Tibial nerve (tissue), 4 donors: ENCODE data around the gene NANOS2. TPM values are rescaled to one million over a fixed set of nuclear protein-coding genes. Genes with fewer than 3 reads are reported as not detected.

Source experiments
- DNase-seq, 2 donors: peaks; one replicate each; pipeline ENCODE4 v3.0.0-alpha.2; 2019; ENCODE audit warnings: low spot score in 2 of 2
- H3K27ac ChIP-seq, 4 donors: fragments of 200-600 bp; sonication (generic) in 3 of 4; one replicate each; pipeline ENCODE4 v1.5.1; 2017 to 2019; ENCODE audit warnings: mild to moderate bottlenecking in 1 of 4
- H3K27me3 ChIP-seq, 2 donors: fragments of 200-600 bp; sonication (generic) in 1 of 2; one replicate each; pipeline versions ENCODE4 v1.5.1 to v1.6.0; 2017 to 2019
- H3K36me3 ChIP-seq, 3 donors: fragments of 200-600 bp; sonication (generic); one replicate each; pipeline ENCODE4 v1.5.1; 2018 to 2019
- H3K4me1 ChIP-seq, 4 donors: fragments of 200-600 bp; sonication (generic) in 3 of 4; one replicate each; pipeline ENCODE4 v1.5.1; 2017 to 2019
- H3K4me3 ChIP-seq, 4 donors: fragments of 200-600 bp; sonication (generic) in 3 of 4; one replicate each; pipeline ENCODE4 v1.5.1; 2017 to 2019; ENCODE audit warnings: mild to moderate bottlenecking in 1 of 4, moderate library complexity in 1 of 4
- H3K9me3 ChIP-seq, 4 donors: fragments of 200-600 bp; sonication (generic) in 3 of 4; one replicate each; pipeline ENCODE4 v1.5.1; 2017 to 2019
- EP300 ChIP-seq, 2 donors: sonication (generic); formaldehyde crosslinking; IDR thresholded peaks; one replicate each; pipeline ENCODE4 v1.6.1; 2017; ENCODE audit warnings: antibody characterized with exemption in 2 of 2, mild to moderate bottlenecking in 1 of 2
- POLR2A ChIP-seq, 2 donors: fragments of 450-650 bp; IDR thresholded peaks; one replicate each; pipeline ENCODE4 v1.6.1; 2017; ENCODE audit warnings: antibody characterized with exemption in 2 of 2, mild to moderate bottlenecking in 2 of 2, moderate library complexity in 2 of 2
- WGBS, 2 donors: methylation state at CpG; one replicate each; pipeline ENCODE4 v1.1.5; 2018; 5-methylcytosine and 5-hydroxymethylcytosine counted together
- total RNA-seq, 4 donors: library from RNA; depleted of rRNA; stranded (reverse); fragments of >200 nt; gene quantifications; one replicate each; pipeline ENCODE4 v1.1.0, GENCODE V29; 2016
- TF ChIP-seq, protein P1 (sequence below), 5 experiments: fragments of 200-600 bp in 3 of 5; fragments of 450-650 bp in 2 of 5; sonication (generic) in 3 of 5; IDR thresholded peaks; one replicate each; pipeline ENCODE4 v1.5.1; 2016 to 2019; ENCODE audit warnings: antibody characterized with exemption in 5 of 5, mild to moderate bottlenecking in 3 of 5, moderate library complexity in 2 of 5

The NANOS2 gene
- total RNA-seq, 4 donors from 2014 or later: not detected

DNA sequence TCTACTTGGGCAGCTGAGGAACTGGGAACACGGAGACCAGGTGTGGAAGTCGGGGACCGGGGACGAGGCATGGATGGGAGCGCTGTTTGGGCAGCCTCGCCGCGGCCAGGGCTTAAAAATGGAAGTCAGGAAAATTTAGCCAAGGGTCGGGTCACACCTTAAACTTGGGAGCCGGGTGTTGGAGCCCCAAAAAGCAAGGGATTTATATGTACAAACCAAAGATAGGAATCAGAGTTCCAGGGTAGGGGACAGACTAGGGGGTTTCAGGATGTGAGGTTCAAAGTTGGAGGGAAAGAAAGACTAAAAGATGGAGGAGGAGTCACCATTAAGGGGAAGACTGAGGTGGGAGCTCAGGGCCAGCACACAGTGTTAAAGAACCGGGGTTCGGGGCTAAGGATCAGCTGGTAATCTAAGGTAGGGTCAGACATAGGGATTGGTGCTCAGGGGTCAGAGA, 49.9 kb downstream of the NANOS2 start:
- Histone ChIP-seq H3K27ac (no peak overlapping the region), H3K36me3 (peaks cover 0 to 11% (median under 1%) of the 10 kb centered on the region in 3 donors), H3K4me1 (peaks cover 0 to 34% (median 21%) of the 10 kb centered on the region in 4 donors), H3K9me3 (no peaks in the 10 kb centered on the region), H3K4me3 (peak overlapping the region in 2 of 4 donors; percentile 96 to 97), H3K27me3 (peaks cover 2 to 31% of the 10 kb centered on the region in 2 donors)
- TF ChIP-seq, protein P1, sequence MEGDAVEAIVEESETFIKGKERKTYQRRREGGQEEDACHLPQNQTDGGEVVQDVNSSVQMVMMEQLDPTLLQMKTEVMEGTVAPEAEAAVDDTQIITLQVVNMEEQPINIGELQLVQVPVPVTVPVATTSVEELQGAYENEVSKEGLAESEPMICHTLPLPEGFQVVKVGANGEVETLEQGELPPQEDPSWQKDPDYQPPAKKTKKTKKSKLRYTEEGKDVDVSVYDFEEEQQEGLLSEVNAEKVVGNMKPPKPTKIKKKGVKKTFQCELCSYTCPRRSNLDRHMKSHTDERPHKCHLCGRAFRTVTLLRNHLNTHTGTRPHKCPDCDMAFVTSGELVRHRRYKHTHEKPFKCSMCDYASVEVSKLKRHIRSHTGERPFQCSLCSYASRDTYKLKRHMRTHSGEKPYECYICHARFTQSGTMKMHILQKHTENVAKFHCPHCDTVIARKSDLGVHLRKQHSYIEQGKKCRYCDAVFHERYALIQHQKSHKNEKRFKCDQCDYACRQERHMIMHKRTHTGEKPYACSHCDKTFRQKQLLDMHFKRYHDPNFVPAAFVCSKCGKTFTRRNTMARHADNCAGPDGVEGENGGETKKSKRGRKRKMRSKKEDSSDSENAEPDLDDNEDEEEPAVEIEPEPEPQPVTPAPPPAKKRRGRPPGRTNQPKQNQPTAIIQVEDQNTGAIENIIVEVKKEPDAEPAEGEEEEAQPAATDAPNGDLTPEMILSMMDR (IDR thresholded peaks at IDR 0.05): no peak
- TF ChIP-seq EP300 (IDR thresholded peaks at IDR 0.05): no peak
- no peak for TF ChIP-seq POLR2A (IDR thresholded peaks at IDR 0.05)
- WGBS, 2 donors: 11 to 17% methylated on average over 12 of the region's 12 CpGs
- DNase-seq: no peak

DNA sequence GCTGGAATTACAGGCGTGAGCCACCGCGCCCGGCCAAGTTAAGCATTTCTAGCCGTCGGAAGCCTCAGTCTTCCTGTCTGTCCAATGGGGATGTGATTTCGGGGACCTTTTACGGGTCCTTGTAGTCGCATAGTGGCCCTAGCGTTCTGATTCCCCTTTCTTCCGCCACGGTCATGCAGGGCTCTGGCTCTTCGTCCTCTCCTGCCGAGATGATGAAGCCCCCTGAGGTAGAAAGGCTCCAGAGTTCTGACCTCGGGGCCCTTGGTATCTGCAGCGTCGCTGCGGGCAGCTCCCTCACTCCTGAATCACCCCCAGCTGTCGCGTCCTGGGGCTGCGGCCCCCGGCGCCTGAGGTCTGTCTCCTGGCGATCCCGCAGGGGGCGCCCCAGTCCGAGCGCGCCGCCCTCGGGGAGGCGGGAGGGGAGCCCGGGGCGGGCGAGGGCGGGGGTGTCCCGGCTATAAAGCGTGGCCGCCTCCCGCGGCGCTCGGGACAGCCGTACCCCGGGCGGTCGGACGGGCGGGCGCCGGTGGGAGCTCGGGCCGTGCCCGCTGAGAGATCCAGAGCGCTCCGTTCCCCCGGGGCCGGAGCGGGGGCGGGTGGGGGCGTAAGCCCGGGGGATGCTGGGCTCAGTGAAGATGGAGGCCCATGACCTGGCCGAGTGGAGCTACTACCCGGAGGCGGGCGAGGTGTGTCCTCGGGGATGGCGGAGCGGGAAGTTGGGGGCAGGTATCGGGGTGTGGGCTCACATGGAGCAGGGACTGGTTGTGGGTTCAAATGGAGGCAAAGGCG, 50.5 kb downstream of the NANOS2 start, which contains the start of gene FOXA3:
Gene FOXA3, plus strand, starts transcription at position 487 of the 789 bp plus-strand sequence. Its CDS starts 131 bp downstream, at position 618.
- H3K27ac ChIP-seq: no peak within 1 kb of the TSS
- H3K27me3 ChIP-seq: peaks cover 2 to 31% of the 10 kb centered on the region in 2 donors
- peaks cover 0 to 17% (median 7%) of the 10 kb centered on the region in 3 donors for H3K36me3 ChIP-seq
- DNase-seq: no peak
- peak within 1 kb of the TSS; percentile 23 to 97 (median 94) for H3K4me3 ChIP-seq
- H3K4me1 ChIP-seq: peaks cover 0 to 34% (median 21%) of the 10 kb centered on the region in 4 donors
- 1 to 5% methylated on average over 29 to 32 of the region's 71 CpGs for WGBS, 2 donors
- TF ChIP-seq POLR2A (IDR thresholded peaks at IDR 0.05) (no peak), EP300 (IDR thresholded peaks at IDR 0.05) (no peak)
- TF ChIP-seq, protein P1 (IDR thresholded peaks at IDR 0.05): peak; percentile 40 to 61 (median 51)
- no peaks in the 10 kb centered on the region for H3K9me3 ChIP-seq

DNA sequence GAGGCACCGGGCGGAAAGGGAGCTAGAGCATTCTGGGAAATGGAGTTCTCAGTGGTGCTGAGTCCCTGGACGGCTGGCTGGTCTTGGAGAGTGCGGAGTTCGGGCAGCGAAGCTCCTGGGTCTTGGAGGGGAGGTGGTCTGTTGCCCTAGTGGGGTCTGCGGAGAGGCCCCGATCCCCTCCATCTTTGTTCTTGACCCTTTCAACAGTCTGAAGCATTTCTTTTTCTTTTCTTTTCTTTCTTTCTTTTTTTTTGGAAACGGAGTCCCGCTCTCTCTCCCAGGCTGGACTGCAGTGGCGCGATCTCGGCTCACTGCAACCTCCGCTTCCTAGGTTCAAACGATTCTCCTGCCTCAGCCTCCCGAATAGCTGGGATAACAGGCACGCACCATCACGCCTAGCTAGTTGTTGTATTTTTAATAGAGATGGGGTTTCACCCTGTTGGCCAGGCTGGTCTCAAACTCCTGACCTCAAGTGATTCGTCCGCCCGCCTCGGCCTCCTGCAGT, 51.2 kb downstream of the NANOS2 start:
- TF ChIP-seq POLR2A (IDR thresholded peaks at IDR 0.05): no peak
- TF ChIP-seq, protein P1 (IDR thresholded peaks at IDR 0.05): no peak
- TF ChIP-seq EP300 (IDR thresholded peaks at IDR 0.05): peak in 1 of 2 donors; percentile 57
- peaks cover 0 to 24% (median 12%) of the 10 kb centered on the region in 3 donors for H3K36me3 ChIP-seq
- peak overlapping the region; percentile 23 to 97 (median 94) for H3K4me3 ChIP-seq
- H3K4me1 ChIP-seq: peaks cover 0 to 34% (median 21%) of the 10 kb centered on the region in 4 donors
- peaks cover 2 to 31% of the 10 kb centered on the region in 2 donors for H3K27me3 ChIP-seq
- H3K27ac ChIP-seq: no peak overlapping the region
- no peaks in the 10 kb centered on the region for H3K9me3 ChIP-seq
- WGBS, 2 donors: 3 to 7% methylated on average over 21 to 22 of the region's 22 CpGs
- no peak for DNase-seq

Other genes with a start within 250 kb of the NANOS2 start
- 1 to 10 TPM in 1 of 4 donors, under 1 TPM in 1, not detected in 2; 0.98 to 2.4 TPM for gene GIPR, start 246.6 kb downstream of the NANOS2 start, total RNA-seq
- gene SNRPD2, start 222.8 kb downstream of the NANOS2 start, total RNA-seq: 100 to 1,000 TPM; 125 to 151 (median 137) TPM
- 10 to 100 TPM in 2 of 4 donors, 1 to 10 TPM in 2; 5.9 to 13.2 (median 10.5) TPM for gene QPCTL, start 222.1 kb downstream of the NANOS2 start, total RNA-seq
- gene FBXO46, start 183.9 kb downstream of the NANOS2 start, total RNA-seq: 10 to 100 TPM in 3 of 4 donors, 1 to 10 TPM in 1; 9.8 to 15.9 (median 13.7) TPM
- not detected for gene MEIOSIN, start 181.3 kb downstream of the NANOS2 start, total RNA-seq
- 10 to 100 TPM; 21.0 to 31.0 (median 22.9) TPM for gene SIX5, start 145.5 kb downstream of the NANOS2 start, total RNA-seq
- 10 to 100 TPM; 59.0 to 87.9 (median 77.4) TPM for gene DMPK, start 132.3 kb downstream of the NANOS2 start, total RNA-seq
- gene DMWD, start 121.9 kb downstream of the NANOS2 start, total RNA-seq: 10 to 100 TPM; 28.4 to 75.0 (median 53.8) TPM
- under 1 TPM in 1 of 4 donors, not detected in 3; 0.30 TPM for gene RSPH6A, start 99.5 kb downstream of the NANOS2 start, total RNA-seq
- 10 to 100 TPM; 31.0 to 89.0 (median 57.4) TPM for gene SYMPK, start 51.6 kb downstream of the NANOS2 start, total RNA-seq
- gene FOXA3, start 50.5 kb downstream of the NANOS2 start, total RNA-seq: not detected
- gene IRF2BP1, start 28.6 kb downstream of the NANOS2 start, total RNA-seq: 10 to 100 TPM; 16.4 to 33.3 (median 27.2) TPM
- gene MYPOP, start 12.2 kb downstream of the NANOS2 start, total RNA-seq: 1 to 10 TPM; 3.6 to 9.0 (median 5.5) TPM
- gene NOVA2, start 59.1 kb upstream of the NANOS2 start, total RNA-seq: 1 to 10 TPM; 1.5 to 6.9 (median 1.7) TPM
- 10 to 100 TPM; 16.2 to 31.4 (median 21.3) TPM for gene CCDC61, start 80.7 kb upstream of the NANOS2 start, total RNA-seq
- not detected for gene PGLYRP1, start 108.3 kb upstream of the NANOS2 start, total RNA-seq
- gene IGFL4, start 126.2 kb upstream of the NANOS2 start, total RNA-seq: 1 to 10 TPM in 1 of 4 donors, under 1 TPM in 3; 0.21 to 1.8 (median 0.89) TPM
- gene IGFL3, start 209.9 kb upstream of the NANOS2 start, total RNA-seq: not detected
- 1 to 10 TPM in 1 of 4 donors, not detected in 3; 1.0 TPM for gene IGFL2, start 233.5 kb upstream of the NANOS2 start, total RNA-seq